D721Med (cell line): ENCODE data around the gene AFF3.

Experiments used
- DNase-seq: peaks from one replicate; pipeline ENCODE4 v3.0.0; 2011; ENCODE audit warnings: low spot score; ENCODE audit not compliant: insufficient read length
- FAIRE-seq: peaks from 2 replicates; lab custom pipeline; 2011; peaks lifted over from hg19 to GRCh38; lab: Jason Lieb, UNC
- CTCF ChIP-seq: IDR thresholded peaks from 2 replicates; pipeline ENCODE4 v1.5.1; 2012; ENCODE audit warnings: mild to moderate bottlenecking, control low read depth; ENCODE audit not compliant: insufficient read depth; ENCODE audit errors: missing control alignments

The AFF3 gene

GRCh38 chr2:99571954-99572353 lies 570.4 kb downstream of the AFF3 start:
- no peak for TF ChIP-seq CTCF
- no peak for DNase-seq
- FAIRE-seq: no peak

- FAIRE-seq: no peak
- no peak for DNase-seq
- TF ChIP-seq CTCF: no peak
These were observed 570.9 kb downstream of the AFF3 start for GRCh38 chr2:99571533-99571932.

GRCh38 chr2:99571021-99571420 lies 571.4 kb downstream of the AFF3 start:
- FAIRE-seq (no peak), DNase-seq (no peak)
- TF ChIP-seq CTCF: no peak

- TF ChIP-seq CTCF: no peak
- DNase-seq: no peak
- FAIRE-seq: no peak
These were observed 573.0 kb downstream of the AFF3 start for GRCh38 chr2:99569386-99569785.

- DNase-seq: no peak
- no peak for TF ChIP-seq CTCF
- FAIRE-seq: no peak
These were observed 577.2 kb downstream of the AFF3 start for GRCh38 chr2:99565227-99565626.

- DNase-seq (no peak), FAIRE-seq (no peak)
- no peak for TF ChIP-seq CTCF
These were observed 579.9 kb downstream of the AFF3 start for GRCh38 chr2:99562516-99562915.

- DNase-seq: no peak
- no peak for FAIRE-seq
- no peak for TF ChIP-seq CTCF
These were observed 580.6 kb downstream of the AFF3 start for GRCh38 chr2:99561804-99562203.
